HG03432 (cell line): ENCODE measurements around the gene NCKAP5L.
"Not testable (repeated sequence)": the region's sequence is repeated elsewhere in the genome, so short reads cannot be mapped to it uniquely, and the experiment has no call there.

Experiments used
- ATAC-seq: cut with Tn5 transposase; IDR thresholded peaks from one replicate; pipeline ENCODE4 v1.9.1; 2021; ENCODE audit warnings: mild to moderate bottlenecking, moderate library complexity; ENCODE audit not compliant: unreplicated experiment

The NCKAP5L gene

DNA sequence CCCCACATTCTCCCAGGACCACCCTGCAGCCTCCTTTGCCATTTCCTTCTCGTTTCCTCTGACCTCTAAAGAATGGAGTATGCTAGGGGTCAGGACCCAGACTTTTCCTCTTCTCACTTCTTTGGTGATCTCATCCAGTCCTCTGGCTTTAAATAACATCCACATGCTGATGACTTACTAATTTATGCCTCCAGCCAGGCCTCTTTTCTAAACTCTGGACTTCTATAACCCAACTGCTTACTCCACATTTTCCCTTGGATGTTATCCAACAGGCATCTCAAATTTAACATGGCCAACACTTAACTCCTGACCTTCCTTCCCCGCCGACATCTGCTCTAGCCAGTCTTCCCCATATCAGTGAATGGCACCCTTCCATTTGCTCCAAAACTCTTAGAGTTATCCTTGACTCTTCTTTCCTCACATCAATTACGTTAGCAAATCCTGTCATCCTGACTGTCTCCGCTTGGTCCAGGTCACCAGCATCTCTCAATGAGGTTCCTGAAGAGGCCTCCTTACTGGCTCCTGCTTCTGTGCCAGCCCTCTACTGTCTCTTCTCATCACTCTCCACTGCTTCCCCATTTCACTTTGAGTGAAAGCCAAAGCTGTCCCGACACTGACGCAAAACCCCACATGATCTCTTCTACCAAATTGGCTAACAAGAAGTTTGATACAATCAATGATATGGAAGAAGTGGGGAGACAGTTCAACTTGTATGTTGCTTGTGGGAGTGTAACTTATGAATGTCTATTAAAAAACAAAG, 44.1 kb downstream of the NCKAP5L start:
- ATAC-seq, result no peak

GRCh38 chr12:49780914-49781313, 47.3 kb downstream of the NCKAP5L start:
- ATAC-seq, result not testable (repeated sequence)

DNA sequence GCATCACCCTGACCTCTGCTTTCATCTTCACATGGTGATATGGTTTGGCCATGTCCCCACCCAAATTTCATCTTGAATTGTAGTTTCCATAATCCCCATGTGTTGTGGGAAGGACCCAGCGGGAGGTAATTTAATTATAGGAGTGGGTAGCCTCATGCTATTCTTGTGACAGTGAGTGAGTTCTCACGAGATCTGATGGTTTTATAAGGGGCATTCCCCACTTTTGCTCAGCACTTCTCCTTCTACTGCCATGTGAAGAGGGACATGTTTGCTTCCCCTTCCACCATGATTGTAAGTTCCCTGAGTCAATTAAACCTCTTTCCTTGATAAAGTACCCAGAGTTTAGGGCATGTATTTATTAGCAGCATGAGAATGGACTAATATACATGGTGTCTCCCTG, 48.6 kb downstream of the NCKAP5L start:
- no peak for ATAC-seq

- no peak for ATAC-seq
Observed at GRCh38 chr12:49777800-49778748, 50.1 kb downstream of the NCKAP5L start.

- ATAC-seq, result no peak
Observed at GRCh38 chr12:49777341-49777740, 50.9 kb downstream of the NCKAP5L start.

DNA sequence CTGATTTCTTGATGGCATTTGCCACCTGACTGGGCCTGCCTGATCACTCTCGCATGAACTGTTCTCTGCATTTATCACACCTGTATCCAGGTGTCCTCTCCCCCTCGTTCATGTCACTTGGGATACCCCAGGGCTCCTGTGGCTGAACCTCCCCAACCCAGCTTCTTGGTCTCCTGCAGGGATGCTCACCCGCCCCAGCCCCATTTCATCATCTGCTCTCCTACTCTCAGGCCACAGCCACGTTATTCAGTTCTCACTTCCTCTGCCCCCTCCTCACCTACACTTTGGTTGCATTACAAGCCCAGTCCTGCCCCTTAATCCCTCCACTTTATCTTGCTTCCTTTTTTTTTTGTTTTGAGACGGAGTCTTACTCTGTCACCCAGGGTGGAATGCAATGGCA, 51.4 kb downstream of the NCKAP5L start:
- ATAC-seq, result no peak

- peak; percentile 51 for ATAC-seq
Observed at GRCh38 chr12:49776413-49776812, 51.8 kb downstream of the NCKAP5L start.

GRCh38 chr12:49773102-49773501, 55.1 kb downstream of the NCKAP5L start:
- not testable (repeated sequence) for ATAC-seq

DNA sequence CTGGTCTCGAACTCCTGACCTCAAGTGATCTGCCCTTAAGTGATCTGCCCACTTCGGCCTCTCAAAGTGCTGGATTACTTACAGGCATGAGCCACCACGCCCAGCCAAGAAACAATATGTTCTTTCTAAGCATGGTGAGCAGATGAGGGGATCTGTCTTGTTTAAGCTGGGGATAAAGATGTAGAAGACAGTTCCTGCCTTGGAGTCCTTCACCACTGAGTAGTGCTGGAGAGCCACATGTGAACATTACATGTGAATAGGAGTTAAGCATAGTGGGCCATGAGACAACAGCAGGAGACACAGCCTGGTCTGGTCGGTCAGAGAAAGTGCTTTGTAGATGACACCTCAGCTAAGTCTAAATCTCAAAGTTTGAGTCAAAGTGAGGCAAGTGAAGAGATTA, 60.9 kb downstream of the NCKAP5L start:
- ATAC-seq, result no peak

GRCh38 chr12:49766115-49766455, 62.1 kb downstream of the NCKAP5L start:
- ATAC-seq, result no peak

DNA sequence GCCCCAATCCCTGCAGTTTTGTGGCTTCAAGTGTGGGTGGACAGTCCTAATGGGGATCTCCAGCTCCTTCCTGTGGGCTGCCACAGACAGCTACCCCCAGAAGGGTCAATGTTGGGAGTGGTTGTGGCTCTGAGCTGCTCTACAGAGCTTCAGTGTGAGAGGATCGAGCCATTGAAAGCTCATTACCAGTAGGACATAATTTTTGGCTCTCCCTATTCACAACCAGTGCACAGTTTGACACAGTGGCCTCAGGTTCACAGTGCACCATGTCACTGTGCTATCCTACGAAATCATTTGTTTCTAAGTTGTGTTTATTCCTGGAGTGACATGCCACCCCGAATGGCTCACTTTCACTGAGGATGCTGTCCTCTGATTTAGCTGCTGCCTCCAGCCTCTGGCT, 64.1 kb downstream of the NCKAP5L start:
- no peak for ATAC-seq

DNA sequence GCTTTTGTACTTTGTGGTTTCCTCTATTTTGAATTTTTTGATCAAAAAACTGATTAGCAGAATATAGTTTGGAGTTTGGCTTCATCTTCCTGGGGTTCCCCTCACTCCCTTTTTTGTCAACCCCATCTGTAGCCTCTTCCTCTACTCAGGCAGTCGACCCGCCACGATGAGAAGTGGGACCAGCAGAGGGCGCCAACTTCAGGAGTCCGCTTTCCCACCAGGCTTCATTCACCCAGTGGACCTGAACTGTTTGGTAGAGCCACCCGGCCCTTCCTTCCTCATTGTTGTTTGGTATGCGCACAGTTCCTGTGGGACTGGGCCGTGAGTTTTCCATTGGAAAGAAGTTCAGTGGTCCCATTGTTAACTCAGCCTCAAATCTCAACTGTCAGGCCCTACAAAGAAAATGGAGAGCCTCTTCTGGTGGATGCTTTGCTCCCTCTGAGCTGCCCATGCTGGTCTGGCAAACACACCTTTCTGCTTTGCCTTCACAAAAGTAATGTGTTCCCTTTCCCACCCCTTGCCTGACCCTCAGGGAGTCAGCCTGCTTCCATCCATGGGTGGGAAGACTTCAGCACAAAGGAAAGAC, 65.1 kb downstream of the NCKAP5L start:
- ATAC-seq, result no peak

GRCh38 chr12:49762468-49762847, 65.8 kb downstream of the NCKAP5L start:
- ATAC-seq, result no peak

- ATAC-seq, result no peak
Observed at GRCh38 chr12:49761677-49762467, 66.3 kb downstream of the NCKAP5L start.

DNA sequence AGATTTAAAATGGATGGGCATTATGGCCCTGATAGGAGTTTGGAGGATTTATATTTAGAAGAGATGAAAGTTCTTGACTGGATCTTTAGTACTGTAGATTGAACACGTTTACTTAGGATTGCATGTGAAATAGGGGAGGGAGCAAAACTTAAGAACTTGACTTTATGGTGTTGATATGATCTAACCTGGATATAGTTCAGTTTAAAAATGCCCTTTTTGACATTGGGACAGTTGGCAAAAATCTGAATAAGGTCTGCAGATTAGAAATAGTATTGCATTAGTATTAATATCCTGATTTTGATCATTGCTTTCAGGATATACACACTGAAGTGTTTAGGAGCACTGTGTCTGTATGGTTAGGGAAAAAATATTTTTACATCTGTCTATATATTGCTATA, 77.2 kb downstream of the NCKAP5L start:
- ATAC-seq, result no peak

DNA sequence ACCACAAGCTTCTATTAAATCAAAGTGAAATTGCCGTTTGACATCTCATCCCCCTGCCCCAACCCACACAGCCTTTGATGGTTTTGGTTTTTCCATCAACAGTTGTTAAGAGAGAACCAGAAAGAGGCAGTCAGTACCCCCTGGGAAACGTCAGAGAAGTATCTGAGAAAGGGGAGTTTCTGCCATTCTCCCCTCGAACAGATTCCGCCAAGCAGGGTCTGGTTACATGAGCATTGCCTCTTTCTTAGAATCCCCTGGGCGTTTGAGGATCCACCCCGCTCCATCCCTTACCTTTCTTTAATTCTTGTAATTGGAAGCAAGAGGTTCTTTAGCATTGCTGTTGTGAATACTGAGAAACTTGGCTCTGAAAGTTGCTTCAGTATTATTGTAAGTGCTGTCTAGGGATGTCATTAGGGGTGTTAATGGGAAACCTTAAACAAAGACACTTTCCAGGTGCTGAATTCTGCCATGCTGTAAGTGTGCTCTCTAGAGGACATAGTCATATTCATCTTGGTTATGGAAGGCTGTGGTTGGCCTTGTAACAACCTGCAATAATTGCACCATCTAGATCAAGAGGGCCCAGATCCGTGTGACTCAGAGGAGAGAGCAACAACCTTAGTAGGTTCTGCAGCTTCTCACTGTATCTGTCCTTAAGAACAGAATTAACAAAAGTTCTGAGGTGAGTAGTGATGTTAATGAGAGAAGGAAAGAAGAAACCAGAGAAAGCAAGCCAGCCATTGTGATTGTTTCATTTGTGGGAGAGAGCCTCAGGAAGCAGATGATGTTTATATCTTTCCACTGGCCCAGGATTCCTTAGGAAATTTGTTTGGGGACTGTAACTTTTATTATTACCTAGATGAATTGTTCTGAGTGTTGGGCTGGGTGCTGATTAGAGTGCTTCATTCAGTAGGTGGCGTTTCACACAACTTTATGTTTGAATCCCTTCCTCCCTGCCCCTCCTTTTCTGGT, 77.9 kb downstream of the NCKAP5L start:
- ATAC-seq, result peak; percentile 42

- ATAC-seq, result no peak
Observed at GRCh38 chr12:49748800-49749199, 79.4 kb downstream of the NCKAP5L start.

- no peak for ATAC-seq
Observed at GRCh38 chr12:49748306-49748705, 79.9 kb downstream of the NCKAP5L start.

DNA sequence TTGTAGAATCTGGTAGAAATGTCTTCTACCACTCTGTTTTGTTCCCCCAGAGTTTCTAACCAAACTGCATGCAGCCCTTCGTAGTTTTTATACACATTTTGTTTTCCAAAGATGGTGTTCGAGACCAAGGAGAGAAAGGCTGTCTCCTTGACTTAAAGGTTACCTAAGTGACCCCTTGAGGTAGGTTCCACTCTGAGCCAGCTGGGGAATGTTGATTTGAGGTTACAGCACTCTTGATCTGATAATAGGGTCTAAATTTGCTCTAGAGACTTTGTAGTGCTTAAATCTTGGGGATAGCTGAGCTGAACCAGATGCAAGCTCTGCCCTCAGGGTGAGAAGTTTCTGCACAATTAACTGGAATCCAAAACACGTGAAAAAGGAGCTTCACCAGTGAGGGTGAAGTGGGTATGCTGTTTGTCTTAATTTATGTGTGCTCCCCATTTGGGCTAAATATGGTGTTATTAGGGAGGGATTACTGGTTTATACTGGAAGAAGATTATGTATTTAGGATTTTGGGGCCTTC, 83.8 kb downstream of the NCKAP5L start:
- no peak for ATAC-seq
